Measurements from ENCODE around the gene RASSF10.

Gene RASSF10

DNA sequence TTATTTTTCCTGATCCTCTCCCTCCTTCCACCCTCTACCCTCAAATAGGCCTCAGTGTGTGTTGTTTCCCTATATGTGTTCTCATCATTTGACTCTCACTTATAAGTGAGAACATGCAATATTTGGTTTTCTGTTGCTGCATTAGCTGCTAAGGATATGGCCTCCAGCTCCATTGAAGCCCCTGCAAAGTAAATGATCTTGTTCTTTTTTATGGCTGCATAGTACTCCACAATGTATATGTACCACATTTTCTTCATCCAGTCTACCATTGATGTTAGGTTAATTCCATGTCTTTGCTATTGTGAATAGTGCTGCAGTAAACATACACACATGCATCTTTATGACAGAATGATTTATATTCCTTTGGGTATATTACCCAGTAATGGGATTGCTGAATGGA, 13.3 kb upstream of the RASSF10 start:
- Histone ChIP-seq H3K4me1 (ENCODE audit: insufficient read depth, low read length) (no peaks in the 10 kb centered on the region), H3K9ac (ENCODE audit: low read length) (no peak overlapping the region), H3K36me3 (ENCODE audit: insufficient read depth, low read length) (no peaks in the 10 kb centered on the region), H3K27ac (ENCODE audit: low read depth, low read length) (no peak overlapping the region), H3K4me3 (ENCODE audit: low read depth in 1 of 2, low read length in 2 of 2) (no peak overlapping the region), H3K27me3 (ENCODE audit: control insufficient read depth in 1 of 2, insufficient read depth in 2 of 2, low read length in 2 of 2) (no peaks in the 10 kb centered on the region), H3K9me3 (ENCODE audit: low read length) (no peaks in the 10 kb centered on the region)

- Histone ChIP-seq H3K4me3 (ENCODE audit: low read depth in 1 of 2, low read length in 2 of 2) (no peak overlapping the region), H3K27ac (ENCODE audit: low read depth, low read length) (no peak overlapping the region), H3K9me3 (ENCODE audit: low read length) (no peaks in the 10 kb centered on the region)
Measured at GRCh38 chr11:12997168-12997567, 11.9 kb upstream of the RASSF10 start.

DNA sequence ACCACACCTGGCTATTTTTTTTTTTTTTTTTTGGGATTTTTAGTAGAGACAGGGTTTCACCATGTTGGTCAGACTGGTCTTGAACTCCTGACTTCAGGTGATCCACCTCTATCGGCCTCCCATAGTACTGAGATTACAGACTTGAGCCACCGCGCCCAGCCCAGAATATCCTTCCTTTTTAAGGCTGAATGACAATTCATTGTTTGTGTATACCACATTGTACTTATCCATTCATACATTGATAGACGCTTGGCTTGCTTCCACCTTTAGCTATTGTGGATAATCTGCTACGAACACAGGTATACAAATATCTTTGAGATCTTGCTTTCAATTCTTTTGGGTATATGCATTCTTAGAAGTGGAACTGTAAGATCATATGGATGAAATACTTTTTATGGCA, 10.8 kb upstream of the RASSF10 start:
- Histone ChIP-seq H3K36me3 (ENCODE audit: insufficient read depth, low read length) (no peaks in the 10 kb centered on the region), H3K9me3 (ENCODE audit: low read length) (no peaks in the 10 kb centered on the region), H3K27me3 (ENCODE audit: control insufficient read depth in 1 of 2, insufficient read depth in 2 of 2, low read length in 2 of 2) (no peaks in the 10 kb centered on the region), H3K9ac (ENCODE audit: low read length) (no peak overlapping the region), H3K27ac (ENCODE audit: low read depth, low read length) (no peak overlapping the region), H3K4me3 (ENCODE audit: low read depth in 1 of 2, low read length in 2 of 2) (no peak overlapping the region), H3K4me1 (ENCODE audit: insufficient read depth, low read length) (no peaks in the 10 kb centered on the region)

More at GRCh38 chr11:12997168-12997567, 11.9 kb upstream of the RASSF10 start:
- Histone ChIP-seq H3K4me1 (ENCODE audit: insufficient read depth, low read length) (no peaks in the 10 kb centered on the region), H3K36me3 (ENCODE audit: insufficient read depth, low read length) (no peaks in the 10 kb centered on the region), H3K27me3 (ENCODE audit: control insufficient read depth in 1 of 2, insufficient read depth in 2 of 2, low read length in 2 of 2) (no peaks in the 10 kb centered on the region), H3K9ac (ENCODE audit: low read length) (no peak overlapping the region)

DNA sequence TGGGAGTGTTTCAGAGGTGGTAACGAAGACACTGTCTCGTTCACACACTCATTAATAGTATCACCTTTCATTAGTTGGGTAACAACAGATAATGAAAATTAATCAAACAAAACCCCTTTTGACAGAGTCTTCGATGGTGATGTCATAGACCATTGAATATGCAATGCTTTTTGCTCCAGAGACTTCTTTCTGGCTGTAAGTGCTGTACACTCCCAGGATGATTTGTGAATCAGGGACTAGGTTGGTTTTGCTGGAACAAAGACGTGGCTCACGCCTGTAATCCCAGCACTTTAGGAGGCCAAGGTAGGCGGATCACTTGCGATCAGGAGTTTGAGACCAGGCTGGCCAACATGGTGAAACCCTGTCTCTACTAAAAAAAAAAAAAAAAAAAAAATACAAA, 9.5 kb upstream of the RASSF10 start:
- Histone ChIP-seq H3K36me3 (ENCODE audit: insufficient read depth, low read length) (no peaks in the 10 kb centered on the region), H3K27me3 (ENCODE audit: control insufficient read depth in 1 of 2, insufficient read depth in 2 of 2, low read length in 2 of 2) (no peaks in the 10 kb centered on the region), H3K4me3 (ENCODE audit: low read depth in 1 of 2, low read length in 2 of 2) (no peak overlapping the region), H3K4me1 (ENCODE audit: insufficient read depth, low read length) (no peaks in the 10 kb centered on the region), H3K27ac (ENCODE audit: low read depth, low read length) (no peak overlapping the region), H3K9me3 (ENCODE audit: low read length) (no peaks in the 10 kb centered on the region), H3K9ac (ENCODE audit: low read length) (no peak overlapping the region)

- H3K27ac ChIP-seq (ENCODE audit: low read depth, low read length): no peak overlapping the region
- no peaks in the 10 kb centered on the region for H3K9me3 ChIP-seq (ENCODE audit: low read length)
- no peak overlapping the region for H3K9ac ChIP-seq (ENCODE audit: low read length)
- H3K4me3 ChIP-seq (ENCODE audit: low read depth in 1 of 2, low read length in 2 of 2): no peak overlapping the region
- no peaks in the 10 kb centered on the region for H3K27me3 ChIP-seq (ENCODE audit: control insufficient read depth in 1 of 2, insufficient read depth in 2 of 2, low read length in 2 of 2)
- H3K4me1 ChIP-seq (ENCODE audit: insufficient read depth, low read length): no peaks in the 10 kb centered on the region
- H3K36me3 ChIP-seq (ENCODE audit: insufficient read depth, low read length): no peaks in the 10 kb centered on the region
Measured at GRCh38 chr11:13000116-13000515, 9.0 kb upstream of the RASSF10 start.

DNA sequence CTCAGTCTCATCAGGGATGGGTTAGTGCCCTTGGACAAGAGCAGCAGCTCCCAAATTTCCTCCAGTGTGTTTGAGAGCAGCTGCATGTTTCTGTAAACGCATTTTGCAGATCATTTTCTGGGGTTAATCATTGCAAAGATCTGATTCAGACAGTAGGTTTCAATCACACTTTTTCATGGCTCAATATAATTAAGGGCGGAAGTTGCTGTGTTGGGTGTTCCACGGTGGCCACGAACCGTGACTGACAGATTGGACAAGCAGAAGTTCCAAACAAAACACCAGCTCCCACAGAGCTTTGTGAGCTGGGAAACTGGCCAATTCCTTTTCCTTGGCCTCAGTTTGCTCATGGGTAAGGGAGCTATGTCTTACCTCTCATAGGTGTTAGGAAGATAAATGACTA, 8.4 kb upstream of the RASSF10 start:
- no peak overlapping the region for H3K4me3 ChIP-seq (ENCODE audit: low read depth in 1 of 2, low read length in 2 of 2)
- no peaks in the 10 kb centered on the region for H3K36me3 ChIP-seq (ENCODE audit: insufficient read depth, low read length)
- H3K27me3 ChIP-seq (ENCODE audit: control insufficient read depth in 1 of 2, insufficient read depth in 2 of 2, low read length in 2 of 2): no peaks in the 10 kb centered on the region
- H3K9ac ChIP-seq (ENCODE audit: low read length): no peak overlapping the region
- H3K27ac ChIP-seq (ENCODE audit: low read depth, low read length): no peak overlapping the region
- H3K9me3 ChIP-seq (ENCODE audit: low read length): no peaks in the 10 kb centered on the region
- H3K4me1 ChIP-seq (ENCODE audit: insufficient read depth, low read length): no peaks in the 10 kb centered on the region

- Histone ChIP-seq H3K9ac (ENCODE audit: low read length) (no peak overlapping the region), H3K36me3 (ENCODE audit: insufficient read depth, low read length) (no peaks in the 10 kb centered on the region), H3K9me3 (ENCODE audit: low read length) (no peaks in the 10 kb centered on the region), H3K27me3 (ENCODE audit: control insufficient read depth in 1 of 2, insufficient read depth in 2 of 2, low read length in 2 of 2) (peaks cover 14 to 24% of the 10 kb centered on the region in 2 donors), H3K4me3 (ENCODE audit: low read depth in 1 of 2, low read length in 2 of 2) (no peak overlapping the region), H3K27ac (ENCODE audit: low read depth, low read length) (no peak overlapping the region), H3K4me1 (ENCODE audit: insufficient read depth, low read length) (no peaks in the 10 kb centered on the region)
Measured at GRCh38 chr11:13003736-13004493, 5.2 kb upstream of the RASSF10 start.

DNA sequence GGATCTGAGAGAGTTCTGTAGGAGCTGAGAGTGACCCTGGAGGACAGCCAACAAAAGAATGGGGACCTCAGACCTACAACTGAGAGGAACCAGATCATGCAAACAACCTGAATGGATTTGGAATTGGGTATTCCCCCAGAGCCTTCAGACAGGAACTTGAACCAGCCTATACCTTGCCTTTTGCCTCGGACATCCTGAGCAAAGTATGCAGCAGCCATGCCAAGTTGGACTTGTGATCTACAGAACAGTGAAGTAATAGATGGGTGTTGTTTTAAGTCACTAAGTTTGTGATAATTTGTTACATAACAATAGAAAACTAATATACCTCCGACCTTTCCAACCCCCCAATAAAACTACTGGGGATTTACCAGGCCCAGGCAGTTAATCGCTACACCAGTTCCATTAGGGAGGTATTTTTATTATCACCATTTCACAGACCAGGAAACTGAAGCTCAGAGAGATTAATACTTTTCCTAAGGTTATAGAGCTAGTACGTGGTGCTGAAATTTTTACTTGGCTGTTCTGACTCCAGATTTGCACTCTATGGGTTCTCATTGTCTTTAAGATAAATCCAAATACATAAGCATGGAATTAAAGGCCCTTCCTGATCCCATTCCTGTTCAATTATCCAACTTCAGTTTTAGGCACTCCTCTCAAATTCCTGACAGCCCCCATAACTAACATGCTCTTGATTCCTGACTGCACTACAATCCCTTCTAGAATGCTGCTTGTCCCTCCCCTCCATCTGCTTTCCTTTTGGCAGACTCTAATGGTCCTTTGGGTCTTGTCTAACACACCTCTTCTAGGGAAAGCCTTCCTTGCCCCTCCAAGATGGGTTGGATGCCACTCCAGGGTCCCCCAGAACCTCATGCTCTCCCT, 1.7 kb upstream of the RASSF10 start:
- Histone ChIP-seq H3K4me3 (ENCODE audit: low read depth in 1 of 2, low read length in 2 of 2) (no peak overlapping the region), H3K4me1 (ENCODE audit: insufficient read depth, low read length) (no peaks in the 10 kb centered on the region), H3K27me3 (ENCODE audit: control insufficient read depth in 1 of 2, insufficient read depth in 2 of 2, low read length in 2 of 2) (peaks cover 27 to 51% of the 10 kb centered on the region in 2 donors), H3K27ac (ENCODE audit: low read depth, low read length) (no peak overlapping the region), H3K9ac (ENCODE audit: low read length) (no peak overlapping the region), H3K9me3 (ENCODE audit: low read length) (no peaks in the 10 kb centered on the region), H3K36me3 (ENCODE audit: insufficient read depth, low read length) (no peaks in the 10 kb centered on the region)

- H3K9me3 ChIP-seq (ENCODE audit: low read length): no peaks in the 10 kb centered on the region
- no peaks in the 10 kb centered on the region for H3K4me1 ChIP-seq (ENCODE audit: insufficient read depth, low read length)
- no peaks in the 10 kb centered on the region for H3K36me3 ChIP-seq (ENCODE audit: insufficient read depth, low read length)
- no peak overlapping the region for H3K27ac ChIP-seq (ENCODE audit: low read depth, low read length)
- no peak overlapping the region for H3K4me3 ChIP-seq (ENCODE audit: low read depth in 1 of 2, low read length in 2 of 2)
- H3K9ac ChIP-seq (ENCODE audit: low read length): no peak overlapping the region
- peaks cover 32 to 57% of the 10 kb centered on the region in 2 donors for H3K27me3 ChIP-seq (ENCODE audit: control insufficient read depth in 1 of 2, insufficient read depth in 2 of 2, low read length in 2 of 2)
Measured at GRCh38 chr11:13008061-13008435, 1.1 kb upstream of the RASSF10 start.

- H3K4me1 ChIP-seq (ENCODE audit: insufficient read depth, low read length): no peaks in the 10 kb centered on the region
- H3K9ac ChIP-seq (ENCODE audit: low read length): no peak overlapping the region
- no peak overlapping the region for H3K27ac ChIP-seq (ENCODE audit: low read depth, low read length)
- H3K9me3 ChIP-seq (ENCODE audit: low read length): no peaks in the 10 kb centered on the region
- H3K4me3 ChIP-seq (ENCODE audit: low read depth in 1 of 2, low read length in 2 of 2): peak overlapping the region in 1 of 2 donors; percentile 12
- no peaks in the 10 kb centered on the region for H3K36me3 ChIP-seq (ENCODE audit: insufficient read depth, low read length)
- peaks cover 33 to 63% of the 10 kb centered on the region in 2 donors for H3K27me3 ChIP-seq (ENCODE audit: control insufficient read depth in 1 of 2, insufficient read depth in 2 of 2, low read length in 2 of 2)
Measured at GRCh38 chr11:13009476-13009920, 382 bp downstream of the RASSF10 start.

DNA sequence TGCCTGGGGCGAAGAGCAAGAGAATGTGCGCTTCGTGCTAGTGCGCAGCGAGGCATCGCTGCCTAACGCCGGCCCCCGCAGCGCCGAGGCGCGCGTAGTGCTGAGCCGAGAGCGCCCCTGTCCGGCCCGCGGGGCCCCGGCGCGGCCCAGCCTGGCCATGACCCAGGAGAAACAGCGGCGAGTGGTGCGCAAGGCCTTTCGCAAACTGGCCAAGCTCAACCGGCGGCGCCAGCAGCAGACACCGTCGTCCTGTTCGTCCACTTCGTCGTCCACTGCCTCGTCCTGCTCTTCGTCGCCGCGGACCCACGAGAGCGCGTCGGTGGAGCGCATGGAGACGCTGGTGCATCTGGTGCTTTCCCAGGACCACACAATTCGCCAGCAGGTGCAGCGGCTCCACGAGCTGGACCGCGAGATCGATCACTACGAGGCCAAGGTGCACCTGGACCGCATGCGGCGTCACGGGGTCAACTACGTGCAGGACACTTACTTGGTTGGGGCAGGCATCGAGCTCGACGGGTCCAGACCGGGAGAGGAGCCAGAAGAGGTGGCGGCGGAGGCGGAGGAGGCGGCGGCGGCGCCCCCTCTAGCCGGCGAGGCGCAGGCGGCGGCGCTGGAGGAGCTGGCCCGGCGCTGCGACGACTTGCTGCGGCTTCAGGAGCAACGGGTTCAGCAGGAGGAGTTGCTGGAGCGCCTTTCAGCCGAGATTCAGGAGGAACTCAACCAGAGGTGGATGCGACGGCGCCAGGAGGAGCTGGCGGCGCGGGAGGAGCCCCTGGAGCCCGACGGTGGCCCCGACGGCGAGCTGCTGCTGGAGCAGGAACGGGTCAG, 1.0 kb downstream of the RASSF10 start:
- Histone ChIP-seq H3K9me3 (ENCODE audit: low read length) (no peaks in the 10 kb centered on the region), H3K36me3 (ENCODE audit: insufficient read depth, low read length) (no peaks in the 10 kb centered on the region), H3K27ac (ENCODE audit: low read depth, low read length) (no peak overlapping the region), H3K4me1 (ENCODE audit: insufficient read depth, low read length) (no peaks in the 10 kb centered on the region), H3K27me3 (ENCODE audit: control insufficient read depth in 1 of 2, insufficient read depth in 2 of 2, low read length in 2 of 2) (peaks cover 33 to 63% of the 10 kb centered on the region in 2 donors), H3K4me3 (ENCODE audit: low read depth in 1 of 2, low read length in 2 of 2) (peak overlapping the region in 1 of 2 donors; percentile 11), H3K9ac (ENCODE audit: low read length) (no peak overlapping the region)

All from muscle layer of colon (tissue), 2 donors.